Measurements from ENCODE around the gene PTPRJ. TPM values are rescaled to one million over a fixed set of nuclear protein-coding genes. Genes with fewer than 3 reads are reported as not detected.
A peak's percentile ranks its signal among the peaks of the same experiment; 100 is the strongest.

PTPRJ gene
- total and polyA plus RNA-seq, 9 of the 15 experiments (the other 6 are each of a cell fraction or from before 2014, with no cell fraction given): 0.56 to 10.7 (median 4.8) TPM

- TF ChIP-seq SMAD1 (IDR thresholded peaks at IDR 0.05; ENCODE audit: low read depth, low read length, partially characterized antibody) (no peak), HMG20A (CRISPR knock-in tag; conservative IDR thresholded peaks at IDR 0.05) (no peak), ZKSCAN1 (IDR thresholded peaks at IDR 0.05; ENCODE audit: low read depth, low read length) (no peak), HNRNPL (IDR thresholded peaks at IDR 0.05; ENCODE audit: low read depth, low read length) (no peak), NR2F6 (CRISPR knock-in tag; IDR thresholded peaks at IDR 0.05) (no peak), TCF15 (CRISPR knock-in tag; IDR thresholded peaks at IDR 0.05) (no peak), GATA2 (CRISPR knock-in tag; IDR thresholded peaks at IDR 0.05) (peak; percentile 38; the same call in 1 of the 2 replicates), SP1 (CRISPR knock-in tag; IDR thresholded peaks at IDR 0.05) (no peak), SP2 (IDR thresholded peaks at IDR 0.05; ENCODE audit: extremely low read depth, low read depth, low read length, poor library complexity, severe bottlenecking) (no peak), CHCHD3 (CRISPR knock-in tag; IDR thresholded peaks at IDR 0.05) (no peak), RREB1 (CRISPR knock-in tag; IDR thresholded peaks at IDR 0.05) (0 out of 2 replicates have a peak, but pooled peaks have one; percentile 14), E2F1 (CRISPR knock-in tag; IDR thresholded peaks at IDR 0.05) (no peak), TAF7 (tag; IDR thresholded peaks at IDR 0.05) (no peak), ZBTB26 (CRISPR knock-in tag; IDR thresholded peaks at IDR 0.05) (peak; percentile 26; the same call in 1 of the 2 replicates), NFYB (IDR thresholded peaks at IDR 0.05; ENCODE audit: extremely low read depth, insufficient read length) (no peak), FOXM1 (IDR thresholded peaks at IDR 0.05; ENCODE audit: low read depth) (no peak), FOXM1 (CRISPR knock-in tag; IDR thresholded peaks at IDR 0.05; ENCODE audit: low read depth) (no peak), ZNF175 (CRISPR knock-in tag; IDR thresholded peaks at IDR 0.05; ENCODE audit: low read depth) (no peak), ZNF124 (CRISPR knock-in tag; IDR thresholded peaks at IDR 0.05) (no peak), HLTF (IDR thresholded peaks at IDR 0.05) (no peak)
Measured at GRCh38 chr11:48055292-48056132, 75.2 kb downstream of the PTPRJ start (continued).

All from K562 (cell line).